HG02623 (cell line): ENCODE results near the gene ZNF69.
"Not testable (repeated sequence)": the region's sequence is repeated elsewhere in the genome, so short reads cannot be mapped to it uniquely, and the experiment has no call there.

ENCODE experiments used
- ATAC-seq: cut with Tn5 transposase; IDR thresholded peaks from one replicate; pipeline ENCODE4 v1.9.1; 2021; ENCODE audit warnings: moderate library complexity; ENCODE audit not compliant: unreplicated experiment

Gene ZNF69

DNA sequence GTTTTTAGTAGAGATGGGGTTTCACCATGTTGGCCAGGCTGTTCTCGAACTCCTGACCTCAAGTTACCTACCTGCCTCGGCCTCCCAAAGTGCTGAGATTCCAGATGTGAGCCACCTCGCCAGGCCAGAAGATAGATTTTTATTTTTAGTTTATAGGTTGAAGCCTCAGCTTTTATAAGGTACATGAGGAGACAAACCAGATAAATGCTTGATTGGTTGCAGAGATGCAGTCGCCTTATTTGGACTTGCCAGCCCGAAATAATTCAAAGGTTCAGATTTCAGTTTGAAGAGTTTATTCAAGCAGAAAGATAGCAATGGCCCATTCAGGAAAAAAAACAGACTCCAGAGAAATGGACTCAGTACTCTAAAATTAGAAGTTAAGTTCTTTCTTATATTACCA, 3.1 kb downstream of the ZNF69 start:
- no peak for ATAC-seq

DNA sequence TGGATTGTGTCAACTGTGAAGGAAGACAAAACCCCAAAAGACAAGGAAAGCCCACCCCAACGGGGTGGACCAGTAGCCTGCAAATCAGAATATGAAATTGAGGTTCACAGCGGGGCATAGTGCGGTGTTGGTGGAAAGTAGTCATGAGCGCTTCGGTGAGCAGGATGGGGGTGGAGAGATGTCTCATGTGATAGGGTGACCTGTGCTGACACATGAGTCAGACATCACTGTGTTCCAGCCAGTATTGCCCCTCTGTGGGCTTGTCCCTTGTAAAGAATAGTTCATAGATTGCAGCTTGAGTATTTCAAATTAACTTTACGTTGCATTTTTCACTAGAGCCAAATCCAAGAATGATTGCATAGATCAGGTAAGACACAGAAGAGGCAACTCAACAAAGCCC, 7.3 kb downstream of the ZNF69 start:
- no peak for ATAC-seq

GRCh38 chr19:11902228-11902627, 14.6 kb downstream of the ZNF69 start:
- ATAC-seq, result no peak

DNA sequence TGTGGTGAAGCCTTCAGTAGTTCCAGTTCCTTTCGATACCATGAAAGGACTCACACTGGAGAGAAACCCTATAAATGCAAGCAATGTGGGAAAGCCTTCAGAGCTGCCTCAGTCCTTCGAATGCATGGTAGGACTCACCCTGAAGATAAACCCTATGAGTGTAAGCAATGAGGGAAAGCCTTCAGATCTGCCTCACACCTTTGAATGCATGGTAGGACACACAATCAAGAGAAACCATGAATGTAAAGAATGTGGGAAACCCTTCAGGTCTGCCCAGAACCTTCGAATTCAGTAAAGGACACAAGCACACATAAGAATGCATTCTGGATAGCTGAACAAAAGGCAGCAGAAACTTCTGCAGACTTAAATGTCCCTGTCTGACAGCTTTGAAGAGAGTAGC, 18.3 kb downstream of the ZNF69 start:
- no peak for ATAC-seq

DNA sequence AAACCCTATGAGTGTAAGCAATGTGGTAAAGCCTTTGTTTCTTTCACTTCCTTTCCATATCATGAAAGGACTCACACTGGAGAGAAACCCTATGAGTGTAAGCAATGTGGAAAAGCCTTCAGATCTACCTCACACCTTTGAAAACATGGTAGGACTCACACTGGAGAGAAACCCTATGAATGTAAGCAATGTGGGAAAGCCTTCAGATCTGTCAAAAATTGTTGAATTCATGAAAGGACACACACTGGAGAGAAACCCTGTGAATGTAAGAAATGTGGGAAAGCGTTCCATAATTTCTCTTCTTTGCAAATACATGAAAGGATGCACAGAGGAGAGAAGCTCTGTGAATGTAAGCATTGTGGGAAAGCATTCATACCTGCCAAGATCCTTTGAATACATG, 24.4 kb downstream of the ZNF69 start:
- ATAC-seq, result not testable (repeated sequence)

DNA sequence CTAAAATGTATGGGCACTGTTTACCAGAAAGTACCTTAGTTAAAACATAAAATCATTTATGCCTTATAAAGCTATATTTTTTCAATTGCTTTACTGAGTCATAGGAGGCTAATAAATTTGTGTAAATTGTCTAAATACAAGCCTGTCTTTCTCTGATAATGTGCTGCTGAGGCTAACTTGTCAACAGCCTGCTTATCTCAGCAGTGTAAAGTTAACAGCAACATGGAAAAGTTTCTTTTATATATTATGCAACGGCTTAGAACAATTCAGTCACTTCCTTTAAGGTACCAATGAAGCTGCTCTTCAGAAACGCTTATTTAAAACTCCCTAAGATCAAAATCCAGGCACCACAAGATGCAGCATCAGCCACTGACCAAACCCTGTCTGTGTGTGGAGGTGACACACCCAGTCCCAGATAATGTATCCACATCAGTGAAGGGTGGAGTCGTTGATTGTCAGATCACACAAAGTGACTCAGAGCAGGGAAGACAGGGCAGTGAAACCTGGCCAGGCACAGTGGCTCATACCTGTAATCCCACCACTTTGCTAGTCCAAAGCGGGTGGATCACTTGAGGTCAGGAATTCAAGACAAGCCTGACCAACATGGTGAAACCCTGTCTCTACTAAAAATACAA, 27.0 kb downstream of the ZNF69 start:
- ATAC-seq, result not testable (repeated sequence)

GRCh38 chr19:11921852-11922495, 34.4 kb downstream of the ZNF69 start:
- ATAC-seq, result no peak

- peak; percentile 89 for ATAC-seq
These were observed 37.5 kb downstream of the ZNF69 start, which contains the start of gene ZNF700 for GRCh38 chr19:11924886-11925650. ZNF700 (plus strand) TSS chr19:11925107; CDS start chr19:11925211, 104 bp downstream.

DNA sequence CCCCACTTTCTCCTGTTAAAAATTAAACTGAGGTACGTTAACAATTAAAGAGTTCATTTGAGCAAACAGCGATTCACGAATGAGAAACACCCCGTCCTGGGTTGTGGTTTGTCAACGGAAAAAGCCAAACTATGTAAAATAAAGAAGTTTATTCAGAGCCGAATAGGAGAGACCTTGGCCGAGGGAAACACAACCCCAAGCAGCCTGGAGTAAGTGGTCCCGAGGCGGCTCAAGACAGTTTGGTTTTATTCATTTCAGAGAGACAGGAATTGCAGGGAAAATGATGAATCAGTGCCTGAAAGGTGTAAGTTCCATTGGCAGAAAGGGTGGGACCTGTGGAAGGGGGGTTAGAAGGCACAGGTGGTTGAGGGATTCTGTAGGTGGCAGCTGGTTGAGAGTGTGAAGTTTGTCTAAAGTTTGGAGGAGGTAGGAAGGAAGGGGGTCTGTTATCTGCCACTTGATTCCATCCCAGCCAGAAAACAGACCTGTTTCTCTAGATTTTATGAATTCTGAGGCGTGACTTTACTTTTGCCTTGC, 38.1 kb downstream of the ZNF69 start:
- ATAC-seq, result not testable (repeated sequence)

DNA sequence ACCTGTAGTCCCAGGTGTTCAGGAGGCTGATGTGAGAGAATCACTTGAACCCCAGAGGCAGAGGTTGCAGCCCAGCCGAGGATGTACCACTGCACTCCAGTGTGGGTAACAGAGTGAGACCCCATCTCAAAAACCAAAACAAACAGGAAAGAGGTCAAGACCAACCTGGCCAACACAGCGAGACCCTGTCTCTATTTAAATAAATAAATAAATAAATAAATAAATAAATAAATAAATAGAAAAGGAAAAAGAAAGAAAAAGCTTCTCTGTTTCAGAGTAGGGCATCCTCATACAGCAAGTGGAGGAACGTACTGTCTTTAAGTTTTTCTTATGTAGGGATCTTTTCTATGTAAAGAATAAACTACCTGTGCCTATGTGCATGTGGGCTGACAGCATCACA, 39.6 kb downstream of the ZNF69 start:
- ATAC-seq, result no peak

- no peak for ATAC-seq
These were observed 43.5 kb downstream of the ZNF69 start for GRCh38 chr19:11931051-11931450.

DNA sequence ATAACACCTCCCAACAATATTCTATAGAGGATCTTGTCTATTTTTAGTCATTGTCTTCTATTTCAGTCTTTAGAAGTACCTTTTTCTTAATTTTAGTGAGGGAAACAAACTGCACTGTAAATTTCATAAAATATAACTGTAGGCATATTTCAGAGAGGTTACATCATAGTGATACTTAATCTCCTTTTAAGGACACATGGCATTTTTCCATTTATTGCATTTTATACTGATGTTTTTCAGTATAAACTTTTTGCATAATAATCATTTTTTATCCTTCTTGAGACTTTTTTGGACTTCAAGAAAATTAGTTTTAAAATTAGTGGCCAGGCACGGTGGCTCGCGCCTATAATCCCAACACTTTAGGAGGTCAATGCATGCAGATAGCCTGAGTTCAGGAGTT, 43.9 kb downstream of the ZNF69 start:
- no peak for ATAC-seq

- ATAC-seq, result not testable (repeated sequence)
These were observed 48.2 kb downstream of the ZNF69 start for GRCh38 chr19:11935829-11936228.

DNA sequence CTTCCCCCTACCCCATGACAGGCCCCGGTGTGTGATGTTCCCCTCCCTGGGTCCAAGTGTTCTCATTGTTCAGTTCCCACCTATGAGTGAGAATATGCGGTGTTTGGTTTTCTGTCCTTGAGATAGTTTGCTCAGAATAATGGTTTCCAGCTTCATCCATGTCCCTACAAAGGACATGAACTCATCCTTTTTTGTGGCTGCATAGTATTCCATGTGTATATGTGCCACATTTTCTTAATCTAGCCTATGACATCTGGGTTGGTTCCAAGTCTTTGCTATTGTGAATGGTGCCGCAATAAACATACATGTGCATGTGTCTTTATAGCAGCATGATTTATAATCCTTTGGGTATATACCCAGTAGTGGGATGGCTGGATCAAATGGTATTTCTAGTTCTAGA, 50.8 kb downstream of the ZNF69 start:
- not testable (repeated sequence) for ATAC-seq

DNA sequence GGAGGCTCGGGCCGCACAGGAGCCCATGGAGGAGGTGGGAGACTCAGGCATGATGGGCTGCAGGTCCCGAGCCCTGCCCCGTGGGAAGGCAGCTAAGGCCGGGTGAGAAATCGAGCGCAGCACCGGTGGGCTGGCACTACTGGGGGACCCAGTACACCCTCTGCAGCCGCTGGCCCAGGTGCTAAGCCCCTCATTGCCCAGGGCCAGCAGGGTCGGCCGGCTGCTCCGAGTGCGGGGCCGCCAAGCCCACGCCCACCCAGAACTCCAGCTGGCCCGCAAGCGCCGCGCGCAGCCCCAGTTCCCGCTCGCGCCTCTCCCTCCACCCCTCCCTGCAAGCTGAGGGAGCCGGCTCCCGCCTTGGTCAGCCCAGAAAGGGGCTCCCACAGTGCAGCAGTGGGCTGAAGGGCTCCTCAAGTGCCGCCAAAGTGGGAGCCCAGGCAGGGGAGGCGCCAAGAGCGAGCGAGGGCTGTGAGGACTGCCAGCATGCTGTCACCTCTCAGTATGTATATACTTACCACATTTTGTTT, 53.8 kb downstream of the ZNF69 start:
- not testable (repeated sequence) for ATAC-seq

- no peak for ATAC-seq
These were observed 54.6 kb downstream of the ZNF69 start for GRCh38 chr19:11942008-11942842.

- no peak for ATAC-seq
These were observed 55.2 kb downstream of the ZNF69 start for GRCh38 chr19:11942843-11943108.

DNA sequence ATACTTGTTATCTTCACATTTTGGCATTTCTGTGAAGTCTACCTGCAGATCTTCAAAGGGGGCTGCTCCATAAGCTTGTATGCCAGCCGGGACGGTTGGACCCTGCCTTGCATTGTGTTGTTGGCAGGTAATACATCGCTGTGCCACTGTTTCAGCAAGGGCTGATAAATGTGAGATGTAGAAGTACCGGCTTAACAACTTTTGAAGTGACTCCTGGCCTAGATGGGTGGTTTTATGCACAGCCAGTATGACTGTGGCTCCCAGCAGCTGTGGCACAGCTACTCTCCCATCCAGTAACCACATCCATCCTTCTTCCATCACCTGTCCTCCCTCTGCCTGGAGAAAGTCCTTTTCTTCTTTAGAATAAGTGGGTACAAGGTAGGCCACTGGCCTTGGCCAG, 57.1 kb downstream of the ZNF69 start:
- no peak for ATAC-seq

- no peak for ATAC-seq
These were observed 61.1 kb downstream of the ZNF69 start for GRCh38 chr19:11948646-11949045.

- ATAC-seq, result no peak
These were observed 61.6 kb downstream of the ZNF69 start for GRCh38 chr19:11949201-11949600.

- ATAC-seq, result not testable (repeated sequence)
These were observed 62.1 kb downstream of the ZNF69 start for GRCh38 chr19:11949614-11950080.
